Stimulated activated CD4-positive, alpha-beta T cell treated with anti-CD3 and anti-CD28 coated beads, TNF-alpha, amount 100 ng/mL, for 4 hours (primary cell): ENCODE data around the gene KHNYN.
"Not testable (repeated sequence)": the region's sequence is repeated elsewhere in the genome, so short reads cannot be mapped to it uniquely, and the experiment has no call there.

ENCODE experiments used
- DNase-seq, 3 experiments: peaks; one replicate each; pipeline ENCODE4 v3.0.0-alpha.2; 2020; ENCODE audit warnings: low read depth in 3 of 3

The KHNYN gene

DNA sequence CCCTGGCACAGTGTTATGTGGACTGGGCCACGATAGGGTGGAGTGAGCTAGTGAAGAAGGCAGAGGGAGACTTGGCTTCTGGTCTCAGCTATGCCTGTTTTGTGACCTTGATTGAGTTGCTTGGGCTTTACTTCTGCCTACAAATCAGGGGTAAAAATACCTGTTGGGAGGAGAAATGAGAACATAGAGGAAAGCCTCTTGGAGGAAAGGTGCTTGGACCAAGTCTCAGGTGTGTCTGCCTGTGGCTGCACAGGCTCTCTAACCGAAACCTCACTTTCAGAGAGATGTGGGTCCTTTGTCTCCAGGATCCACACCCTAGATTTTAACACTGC lies 7.9 kb downstream of the KHNYN start:
- DNase-seq: no peak

DNA sequence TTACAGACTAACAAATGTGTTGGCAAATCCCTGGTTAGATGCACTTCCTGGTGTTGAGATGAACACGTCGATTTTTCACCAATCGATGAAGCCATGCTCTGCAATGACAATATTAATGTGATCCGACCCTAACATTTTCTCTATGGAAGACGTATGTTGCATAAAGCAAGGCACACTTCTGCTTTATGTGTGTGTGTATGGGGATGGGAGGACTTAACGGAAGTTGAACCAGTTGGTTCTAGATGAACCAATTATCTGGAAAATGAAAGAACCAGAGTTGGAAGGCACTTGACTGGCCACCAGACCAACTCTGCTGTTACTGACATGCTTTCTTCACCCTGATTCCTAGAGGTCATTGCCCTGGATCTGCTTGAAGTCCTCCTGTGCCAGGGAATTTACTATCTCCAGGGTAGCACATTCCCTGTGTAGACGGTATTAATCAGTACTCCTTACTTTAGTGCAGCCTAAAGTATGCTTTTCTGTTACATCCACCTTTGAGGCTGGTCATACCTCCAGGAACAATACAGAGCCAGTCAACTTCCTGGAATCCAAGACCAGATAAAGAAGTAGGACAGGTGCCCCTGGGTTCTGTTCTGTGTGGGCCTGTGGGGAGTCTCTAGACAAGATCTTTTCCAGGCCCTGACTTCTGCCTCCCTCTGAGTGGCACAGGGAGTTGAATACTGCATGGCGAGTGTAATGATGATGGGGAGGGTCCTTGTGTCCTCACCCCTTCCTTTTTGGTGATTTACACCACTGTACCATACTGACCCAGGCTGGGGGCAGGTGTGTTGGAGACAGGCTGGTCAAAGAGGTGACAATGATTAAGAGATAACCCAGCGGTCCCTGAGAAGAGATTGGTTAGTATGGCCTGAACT lies 8.7 kb downstream of the KHNYN start:
- no peak for DNase-seq

DNA sequence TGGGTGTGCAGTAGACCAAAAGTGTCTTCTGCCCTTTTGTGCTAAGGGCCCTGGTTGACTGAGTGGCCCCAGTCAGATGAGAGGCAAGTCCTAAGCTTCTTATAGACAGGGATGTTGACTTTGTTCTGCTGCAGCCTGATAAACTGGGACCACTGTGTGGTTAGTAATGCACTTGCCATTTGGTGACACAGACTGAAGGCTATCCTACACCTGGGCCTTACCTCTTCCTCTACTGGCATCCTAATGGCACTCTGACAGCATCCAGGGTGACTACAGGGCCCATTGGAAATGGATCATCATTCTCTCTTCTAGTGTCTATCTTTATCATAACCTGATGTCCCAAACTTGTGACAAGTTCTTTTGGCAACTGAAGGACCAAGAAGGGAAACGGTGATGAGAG lies 9.5 kb downstream of the KHNYN start:
- no peak for DNase-seq

DNA sequence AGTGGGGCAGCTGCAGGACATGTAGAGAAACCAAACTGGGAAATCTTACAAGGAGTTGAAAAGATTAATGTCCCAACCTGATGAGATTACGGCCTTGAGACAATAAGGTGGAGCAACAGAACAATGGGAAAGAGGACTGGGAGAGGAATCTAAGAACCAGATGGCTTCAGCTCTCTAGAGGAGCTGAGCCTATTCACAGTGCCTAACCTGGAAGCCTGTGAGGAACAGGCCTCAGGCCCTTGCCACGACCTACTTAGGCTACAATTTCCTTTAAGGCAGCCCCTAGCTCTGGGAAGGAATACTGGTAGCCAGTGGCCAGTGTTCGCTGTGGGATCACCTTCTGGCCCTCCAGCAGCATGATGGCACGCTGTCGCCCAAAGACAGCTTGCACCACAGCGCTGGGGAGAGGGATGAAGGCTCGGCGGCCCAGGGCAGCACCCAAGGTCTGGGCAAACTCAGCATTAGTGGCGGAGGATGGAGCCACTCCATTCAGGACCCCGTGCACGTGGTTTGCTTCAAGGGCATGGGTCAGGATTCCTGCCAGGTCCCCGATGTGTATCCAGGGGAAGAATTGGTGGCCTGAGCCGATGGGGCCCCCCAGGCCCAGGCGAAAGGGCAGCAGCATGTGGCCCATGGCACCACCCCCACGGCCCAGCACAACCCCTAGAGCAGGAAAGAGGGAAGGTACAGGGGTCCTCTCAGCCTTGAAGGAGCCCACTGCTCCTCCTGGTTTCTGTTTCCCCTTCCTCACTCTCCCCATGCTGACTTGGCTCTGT lies 10.3 kb downstream of the KHNYN start:
- no peak for DNase-seq

DNA sequence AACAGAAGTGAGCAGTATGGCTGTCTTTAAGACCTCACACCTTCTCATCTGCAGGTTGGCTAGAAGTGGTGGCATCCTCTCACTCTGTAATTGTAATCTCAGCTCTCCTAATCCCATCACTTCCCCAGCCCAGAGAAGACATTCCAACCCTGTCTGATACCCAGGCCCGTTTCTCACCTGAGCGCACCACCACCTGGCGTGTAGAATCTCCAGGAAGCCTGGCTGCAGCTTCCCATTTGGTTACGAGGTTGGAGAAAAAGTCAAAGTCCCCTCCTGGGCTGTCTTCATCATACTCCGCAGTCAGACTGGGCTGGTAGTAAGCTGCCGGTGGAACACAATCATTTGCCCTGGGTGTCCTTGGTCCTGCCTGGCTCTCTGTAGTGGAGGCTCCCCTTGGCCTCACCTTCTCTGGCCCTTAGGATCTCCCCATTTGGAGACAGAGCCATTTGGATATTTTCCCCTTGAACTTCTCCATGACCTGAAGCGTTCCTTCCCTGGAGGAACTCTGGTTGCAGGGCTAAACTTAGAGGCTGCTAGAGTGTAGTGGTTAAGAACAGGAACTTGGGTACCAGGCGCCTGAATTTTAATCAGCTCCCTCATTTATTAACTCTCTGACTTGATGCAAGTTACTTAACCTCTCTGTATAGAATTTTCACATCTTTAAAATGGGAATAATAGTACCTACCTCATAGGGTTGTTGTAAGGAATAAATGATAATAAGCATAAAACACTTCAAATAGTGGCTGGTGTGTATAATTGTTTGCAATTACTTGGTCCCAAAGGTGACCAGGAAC lies 11.0 kb downstream of the KHNYN start:
- DNase-seq: no peak

DNA sequence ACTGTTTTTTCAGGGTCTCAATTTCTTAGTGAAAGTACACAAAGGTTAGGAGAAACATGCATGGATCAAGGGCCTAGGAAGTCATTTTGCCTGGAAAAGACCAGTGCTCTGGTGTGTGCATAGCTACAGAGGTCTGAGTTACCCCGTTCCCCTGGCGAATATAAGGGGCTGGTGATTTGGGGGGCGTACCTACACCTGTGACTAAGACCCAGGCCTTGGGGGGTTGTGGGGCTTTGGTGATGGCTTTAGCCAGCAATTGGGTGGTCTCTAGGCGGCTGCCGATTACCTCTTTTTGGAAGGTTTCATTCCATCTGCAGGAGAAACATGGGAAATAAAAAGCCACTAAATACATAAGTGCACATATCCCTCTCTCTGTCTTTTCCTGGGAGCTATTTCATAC lies 11.7 kb downstream of the KHNYN start:
- DNase-seq: no peak

DNA sequence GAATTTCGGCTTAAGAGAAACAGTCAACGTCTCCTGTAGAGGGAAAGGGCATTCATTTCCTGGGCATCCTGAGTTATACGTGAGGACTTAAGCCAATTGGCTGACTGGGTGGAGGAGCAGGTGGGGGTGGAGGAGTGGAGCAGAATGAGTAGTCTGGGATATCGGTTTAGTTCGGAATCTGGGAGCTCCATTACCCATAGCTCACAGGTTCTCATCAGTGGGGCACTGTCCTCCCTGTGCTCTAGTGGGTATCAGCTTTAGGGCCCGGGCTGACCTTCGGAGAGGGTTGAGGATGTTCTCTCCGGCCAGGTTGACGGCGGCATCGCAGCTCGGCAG lies 12.1 kb downstream of the KHNYN start:
- no peak for DNase-seq

DNA sequence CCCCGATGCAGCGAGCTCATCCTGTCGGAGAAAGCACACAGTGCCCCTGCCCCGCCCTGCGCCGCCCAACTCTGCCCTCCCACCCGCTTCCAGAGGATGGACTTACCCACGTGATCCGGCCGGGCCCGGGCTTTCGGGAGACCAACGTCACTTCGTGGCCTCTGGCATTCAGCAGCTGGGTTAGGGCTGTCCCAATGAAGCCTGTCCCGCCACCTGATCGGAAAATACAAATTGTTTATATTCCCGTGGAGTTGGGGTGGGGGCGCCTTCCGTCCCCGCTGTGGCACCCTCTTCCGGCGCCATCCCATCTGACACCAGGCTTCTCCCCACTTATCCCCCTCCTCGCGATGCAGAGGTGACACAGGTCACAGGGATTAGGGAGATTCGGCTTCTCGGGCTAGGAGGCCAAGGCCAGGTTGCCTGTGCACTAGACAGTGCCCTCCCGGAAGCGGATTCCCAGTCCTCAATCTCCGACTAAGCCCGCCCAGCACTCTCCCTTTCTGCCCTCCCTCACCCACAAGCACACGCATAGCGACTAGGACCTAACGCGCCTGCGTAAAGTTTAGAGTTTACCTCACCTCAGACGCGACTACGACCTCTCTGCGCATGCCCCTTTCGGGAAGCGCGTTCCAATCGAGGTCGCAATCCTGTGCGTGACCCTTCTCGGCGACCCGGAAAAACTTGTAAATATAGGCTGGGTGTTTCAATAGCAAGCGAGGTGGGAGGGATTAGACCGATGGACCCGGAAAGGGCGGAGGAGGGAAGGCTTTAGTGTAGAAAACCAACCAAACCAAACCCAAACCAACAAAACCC lies 12.7 kb downstream of the KHNYN start, which contains the start of gene SDR39U1:
TSS of gene SDR39U1 (minus strand) at position 537 of the 813 bp plus-strand sequence. CDS start at position 530, 7 bp downstream.
- peak; percentile 70 to 94 (median 91) for DNase-seq

DNA sequence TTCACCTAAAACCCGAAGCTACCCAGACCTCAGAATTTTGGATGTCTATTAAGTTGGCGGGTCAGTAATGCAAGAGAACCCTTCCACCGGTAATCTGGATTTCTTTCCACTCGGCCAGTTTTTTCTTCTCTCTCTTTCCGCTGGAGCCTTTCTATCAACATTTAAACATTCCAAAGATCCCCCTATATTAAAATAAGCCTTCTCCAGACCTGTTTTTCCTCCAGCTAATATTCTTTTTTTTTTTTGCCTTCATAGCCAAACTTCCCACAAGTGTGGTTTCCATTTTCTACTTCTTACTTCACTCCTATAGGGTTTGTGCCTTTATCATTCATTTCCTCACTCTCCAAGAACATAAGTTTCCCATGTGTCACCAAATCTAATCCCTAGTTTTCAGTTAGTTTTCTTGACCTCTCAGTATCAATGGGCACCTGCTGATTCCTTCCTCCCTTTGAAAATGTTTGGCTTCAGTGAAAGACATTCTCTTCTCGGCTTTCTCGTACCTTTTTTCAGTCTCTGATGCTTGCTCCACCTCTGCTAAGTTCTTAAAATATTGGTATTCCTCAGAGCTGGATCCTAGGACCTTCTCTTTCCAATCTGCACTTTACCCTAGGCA lies 13.4 kb downstream of the KHNYN start:
- no peak for DNase-seq

DNA sequence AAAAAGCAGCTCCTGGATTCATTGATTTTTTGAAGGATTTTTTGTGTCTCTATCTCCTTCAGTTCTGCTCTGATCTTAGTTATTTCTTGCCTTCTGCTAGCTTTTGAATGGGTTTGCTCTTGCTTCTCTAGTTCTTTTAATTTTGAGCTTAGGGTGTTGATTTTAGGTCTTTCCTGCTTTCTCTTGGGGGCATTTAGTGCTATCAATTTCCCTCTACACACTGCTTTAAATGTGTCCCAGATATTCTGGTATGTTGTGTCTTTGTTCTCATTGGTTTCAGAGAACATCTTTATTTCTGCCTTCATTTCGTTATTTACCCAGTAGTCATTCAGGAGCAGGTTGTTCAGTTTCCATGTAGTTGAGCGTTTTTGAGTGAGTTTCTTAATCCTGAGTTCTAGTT lies 21.1 kb downstream of the KHNYN start:
- DNase-seq: not testable (repeated sequence)

DNA sequence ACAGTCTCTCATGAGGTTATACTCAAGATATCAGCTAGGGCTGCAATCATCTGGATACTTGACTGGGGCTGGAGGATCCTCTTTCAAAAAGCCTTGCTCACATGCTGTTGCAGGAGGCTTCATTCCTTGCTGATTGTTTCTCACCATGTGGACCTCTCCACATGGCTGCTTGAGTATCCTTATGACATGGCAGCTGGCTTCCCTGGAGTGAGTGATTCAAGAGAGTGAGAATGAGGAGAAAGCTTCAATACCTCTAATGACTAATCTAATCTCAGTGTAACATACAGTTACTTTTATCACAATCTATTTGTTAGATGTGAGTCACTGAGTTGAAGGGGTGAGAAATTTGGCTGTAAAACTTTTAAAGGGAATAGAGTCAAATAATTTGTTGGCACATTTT lies 27.2 kb downstream of the KHNYN start:
- DNase-seq: no peak

DNA sequence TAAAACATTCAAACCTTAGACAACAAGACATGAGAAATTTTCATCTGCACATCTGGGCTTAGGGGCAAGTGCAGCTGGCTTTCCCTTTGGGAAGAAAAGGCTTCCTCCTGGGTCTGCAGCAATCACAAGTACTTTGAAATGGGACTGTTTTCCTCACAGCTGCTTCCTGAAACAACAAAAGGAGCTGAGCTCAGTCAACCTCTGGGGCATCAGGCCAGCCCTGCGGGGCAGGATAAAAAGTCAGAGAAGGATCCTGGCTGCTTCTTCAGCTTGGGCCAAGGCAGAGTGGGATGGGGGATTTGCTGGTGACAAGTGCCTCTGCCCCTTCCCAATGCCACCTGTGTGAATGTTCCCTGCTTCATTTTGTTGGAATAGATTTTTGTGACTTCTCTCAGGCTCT lies 29.0 kb downstream of the KHNYN start:
- no peak for DNase-seq

DNA sequence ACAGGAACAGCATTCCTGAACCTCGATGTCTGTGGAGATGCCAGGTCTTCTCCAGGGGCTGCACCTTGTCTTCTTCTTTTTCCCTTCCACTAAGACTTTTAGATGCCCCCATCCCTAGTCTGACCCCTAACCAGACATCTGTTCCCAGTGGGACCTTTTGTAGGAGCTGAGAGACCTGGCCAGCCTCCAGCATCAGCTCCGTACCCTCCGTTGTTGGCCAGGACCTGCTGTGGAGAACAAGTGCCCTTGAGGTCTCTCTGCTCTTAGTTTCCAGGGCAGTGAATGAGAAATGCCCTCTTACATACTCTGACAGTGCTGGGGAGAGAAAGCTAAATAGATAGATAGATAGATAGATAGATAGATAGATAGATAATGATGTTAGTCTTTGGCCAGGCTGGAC lies 29.6 kb downstream of the KHNYN start:
- DNase-seq: no peak

DNA sequence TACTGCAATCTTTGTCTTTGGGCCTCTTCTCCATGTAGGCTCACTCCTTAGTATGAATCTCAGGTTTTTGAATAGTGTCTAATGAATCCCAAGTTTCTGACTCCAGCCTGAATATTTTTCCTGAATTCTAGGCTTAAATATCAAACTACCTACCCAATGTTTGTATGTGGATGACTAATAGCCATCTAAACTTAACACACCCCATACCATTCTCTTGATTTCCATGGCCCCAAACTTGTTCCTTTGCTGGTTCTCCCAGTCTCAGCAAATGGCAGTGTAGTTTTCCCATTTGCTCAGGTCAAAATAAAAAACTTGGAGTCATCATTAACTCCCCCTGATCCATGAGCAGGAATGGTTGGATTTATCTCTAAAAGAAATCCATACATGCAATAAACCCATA lies 31.6 kb downstream of the KHNYN start:
- DNase-seq: no peak

DNA sequence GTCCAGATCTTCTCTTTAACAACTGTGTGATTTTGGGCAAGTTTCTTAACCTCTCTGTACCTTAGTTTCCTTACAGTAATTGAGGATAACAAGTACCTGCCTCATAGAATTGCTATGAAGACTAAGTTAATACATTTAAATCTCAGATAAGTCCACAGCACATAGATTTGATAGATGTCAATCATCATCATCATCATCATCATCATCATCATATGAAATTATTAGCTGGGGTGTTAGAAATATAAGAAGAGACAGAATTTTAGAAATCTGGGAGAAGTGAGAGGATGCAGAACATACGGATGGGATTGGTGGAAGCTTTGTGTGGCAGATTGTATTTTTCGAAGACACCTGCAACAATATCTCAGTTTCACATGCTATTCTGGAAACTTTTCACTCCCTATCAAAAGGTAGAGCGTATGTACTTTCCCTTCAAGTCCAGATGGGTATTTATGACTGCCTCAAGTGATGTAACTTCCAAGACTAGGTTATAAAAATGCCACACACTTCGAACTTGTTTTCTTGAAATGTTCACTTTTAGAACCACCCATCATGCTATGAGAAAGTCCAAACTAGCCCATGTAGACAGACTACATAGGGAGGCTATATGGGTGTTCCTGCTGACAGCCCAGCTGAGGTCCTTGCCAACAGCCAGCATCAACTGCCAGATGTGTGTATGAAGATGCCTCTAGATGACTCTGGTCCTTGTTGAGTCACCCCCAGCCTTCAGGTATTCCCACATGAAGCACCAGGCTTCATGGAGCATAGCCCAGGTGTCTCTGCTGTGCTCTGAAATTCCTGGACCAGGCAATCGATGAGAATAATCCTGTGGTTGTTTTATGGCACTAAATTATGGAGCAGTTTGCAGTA lies 33.5 kb downstream of the KHNYN start:
- no peak for DNase-seq

DNA sequence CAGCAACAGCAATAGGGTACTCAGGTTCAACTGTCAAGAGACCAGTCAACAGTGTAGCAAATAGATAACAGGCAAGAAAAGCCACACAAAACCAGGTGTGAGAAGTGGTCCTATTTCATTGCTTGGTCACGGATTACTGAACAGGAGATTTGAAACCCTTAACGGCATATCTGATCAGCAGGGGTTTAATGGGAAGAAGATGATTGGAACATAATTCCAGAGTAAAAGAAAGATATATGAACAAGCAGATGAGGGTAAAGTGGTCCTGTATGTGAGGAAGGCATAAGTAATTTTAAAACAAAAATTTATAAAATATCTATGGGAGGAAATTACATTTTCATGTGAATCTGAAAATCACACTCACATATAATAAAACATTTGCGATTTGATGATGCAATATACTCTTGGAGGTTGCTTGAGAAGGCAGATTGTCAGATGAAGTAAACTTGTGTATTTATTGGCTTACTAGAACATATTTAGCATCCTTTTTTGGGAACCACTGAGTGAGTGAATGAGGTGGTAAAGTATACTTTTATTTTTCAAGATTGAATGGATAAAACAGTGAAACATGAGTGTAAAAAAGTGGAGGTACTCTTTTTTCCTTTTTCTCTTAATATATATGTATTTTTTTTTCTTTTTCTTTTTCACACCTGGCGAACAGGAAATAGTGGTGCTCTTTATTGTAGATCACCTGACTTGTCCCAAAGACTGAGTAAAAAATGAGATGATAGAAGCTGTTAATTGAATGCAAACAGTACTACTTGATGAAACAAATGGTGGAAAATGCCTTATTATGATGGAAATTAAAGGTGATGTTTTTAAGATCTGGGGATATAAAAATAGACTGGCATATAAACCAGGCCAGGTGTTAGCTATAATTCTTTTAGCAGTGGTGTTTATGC lies 34.4 kb downstream of the KHNYN start:
- no peak for DNase-seq

DNA sequence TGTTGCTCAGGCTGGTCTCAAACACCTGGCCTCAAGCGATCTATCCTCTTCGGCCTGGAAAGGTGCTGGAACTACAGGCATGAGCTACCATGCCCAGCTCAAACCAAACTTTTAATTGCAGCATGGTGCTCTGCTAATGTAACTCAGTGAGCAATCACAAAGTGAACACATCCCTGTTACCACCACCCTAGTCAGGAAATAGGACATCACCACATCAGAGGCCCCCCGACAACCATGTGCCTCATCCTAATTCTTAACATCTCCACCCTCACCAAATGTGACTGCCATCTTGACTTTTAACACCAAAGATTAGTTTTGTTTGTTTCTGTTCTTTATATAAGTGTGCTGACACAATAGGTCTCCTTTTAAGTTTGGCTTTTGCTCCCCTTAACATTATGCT lies 35.6 kb downstream of the KHNYN start:
- no peak for DNase-seq

DNA sequence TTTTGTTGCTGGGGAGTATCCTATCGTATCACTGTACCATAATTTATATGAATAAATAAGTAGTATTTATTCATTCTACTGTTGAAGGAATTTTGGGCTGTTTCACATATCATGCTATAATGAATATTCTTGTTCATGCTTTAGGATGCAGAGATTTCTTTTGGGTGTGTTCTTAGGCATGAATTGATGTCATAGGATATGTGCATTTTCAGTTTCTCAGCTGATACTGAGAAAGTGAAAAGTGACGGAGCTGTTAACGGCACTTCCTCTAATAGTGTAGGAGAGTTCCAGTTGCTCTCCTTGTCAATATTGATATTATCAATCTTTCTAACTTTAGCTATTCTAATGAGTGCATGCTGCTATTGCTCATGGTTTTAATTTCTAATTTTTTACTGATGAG lies 36.1 kb downstream of the KHNYN start:
- DNase-seq: no peak

DNA sequence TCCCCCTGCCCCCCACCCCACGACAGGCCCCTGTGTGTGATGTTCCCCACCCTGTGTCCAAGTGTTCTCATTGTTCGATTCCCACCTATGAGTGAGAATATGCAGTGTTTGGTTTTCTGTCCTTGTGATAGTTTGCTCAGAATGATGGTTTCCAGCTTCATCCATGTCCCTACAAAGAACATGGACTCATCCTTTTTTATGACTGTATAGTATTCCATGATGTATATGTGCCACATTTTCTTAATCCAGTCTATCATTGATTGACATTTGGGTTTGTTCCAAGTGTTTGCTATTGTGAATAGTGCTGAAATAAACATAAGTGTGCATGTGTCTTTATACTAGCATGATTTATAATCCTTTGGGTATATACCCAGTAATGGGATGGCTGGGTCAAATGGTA lies 40.7 kb downstream of the KHNYN start:
- DNase-seq: not testable (repeated sequence)
